ENCODE data around the gene GCNT2.
"Not testable (repeated sequence)": the region's sequence is repeated elsewhere in the genome, so short reads cannot be mapped to it uniquely, and the experiment has no call there.

The GCNT2 gene

GRCh38 chr6:10665595-10665994 lies 144.4 kb downstream of the GCNT2 start:
- not testable (repeated sequence) for DNase-seq

- no peak for DNase-seq
These were observed 147.2 kb downstream of the GCNT2 start for GRCh38 chr6:10668126-10668917.

GRCh38 chr6:10676403-10676802 lies 155.3 kb downstream of the GCNT2 start:
- no peak for DNase-seq

GRCh38 chr6:10678456-10678855 lies 157.3 kb downstream of the GCNT2 start:
- no peak for DNase-seq

Data from eye (tissue), 1 donor.